Measurements from ENCODE around the gene BSN.

BSN gene

GRCh38 chr3:49519296-49519695 is 35.0 kb upstream of the BSN start:
- no peaks in the 10 kb centered on the region for H3K9me2 ChIP-seq (replicated peaks; ENCODE audit: insufficient read depth, low read length)
- no peak for TF ChIP-seq CTCF (IDR thresholded peaks at IDR 0.05; ENCODE audit: insufficient read depth, low read length, poor library complexity, severe bottlenecking)
- no peak for TF ChIP-seq EZH2phosphoT487 (conservative IDR thresholded peaks at IDR 0.05; ENCODE audit: low read length)
- no peak overlapping the region for H3K27ac ChIP-seq (ENCODE audit: low read depth, low read length)
- no peaks in the 10 kb centered on the region for H3K9me3 ChIP-seq (ENCODE audit: insufficient read depth, low read length)
- H3K4me3 ChIP-seq (ENCODE audit: insufficient read depth, low read length, poor library complexity, severe bottlenecking): no peak overlapping the region
- H3K79me2 ChIP-seq (ENCODE audit: insufficient read depth, low read length): no peaks in the 10 kb centered on the region
- H4K20me1 ChIP-seq (ENCODE audit: low read depth, low read length): no peaks in the 10 kb centered on the region
- H3K36me3 ChIP-seq (ENCODE audit: low read length): no peaks in the 10 kb centered on the region
- no peak overlapping the region for H3K9ac ChIP-seq (ENCODE audit: low read length)
- H2AFZ ChIP-seq (ENCODE audit: low read depth, low read length, severe bottlenecking): no peak overlapping the region
- no peaks in the 10 kb centered on the region for H3K27me3 ChIP-seq (ENCODE audit: low read length)
- H3F3A ChIP-seq (ENCODE audit: insufficient read depth): no peaks in the 10 kb centered on the region
- no peak overlapping the region for H3K4me2 ChIP-seq (ENCODE audit: low read depth, low read length, poor library complexity, severe bottlenecking)

GRCh38 chr3:49519916-49520385 is 34.3 kb upstream of the BSN start:
- no peaks in the 10 kb centered on the region for H3K9me3 ChIP-seq (ENCODE audit: insufficient read depth, low read length)
- H3K79me2 ChIP-seq (ENCODE audit: insufficient read depth, low read length): no peaks in the 10 kb centered on the region
- H3K9ac ChIP-seq (ENCODE audit: low read length): no peak overlapping the region
- H3K4me3 ChIP-seq (ENCODE audit: insufficient read depth, low read length, poor library complexity, severe bottlenecking): no peak overlapping the region
- no peak overlapping the region for H2AFZ ChIP-seq (ENCODE audit: low read depth, low read length, severe bottlenecking)
- no peak overlapping the region for H3K4me2 ChIP-seq (ENCODE audit: low read depth, low read length, poor library complexity, severe bottlenecking)
- H4K20me1 ChIP-seq (ENCODE audit: low read depth, low read length): no peaks in the 10 kb centered on the region
- H3F3A ChIP-seq (ENCODE audit: insufficient read depth): no peaks in the 10 kb centered on the region
- no peaks in the 10 kb centered on the region for H3K27me3 ChIP-seq (ENCODE audit: low read length)
- H3K9me2 ChIP-seq (replicated peaks; ENCODE audit: insufficient read depth, low read length): no peaks in the 10 kb centered on the region
- H3K36me3 ChIP-seq (ENCODE audit: low read length): no peaks in the 10 kb centered on the region
- TF ChIP-seq CTCF (IDR thresholded peaks at IDR 0.05; ENCODE audit: insufficient read depth, low read length, poor library complexity, severe bottlenecking) (no peak), EZH2phosphoT487 (conservative IDR thresholded peaks at IDR 0.05; ENCODE audit: low read length) (no peak)
- no peak overlapping the region for H3K27ac ChIP-seq (ENCODE audit: low read depth, low read length)

GRCh38 chr3:49523756-49524747 is 30.2 kb upstream of the BSN start:
- H3K9me2 ChIP-seq (replicated peaks; ENCODE audit: insufficient read depth, low read length): no peaks in the 10 kb centered on the region
- H4K20me1 ChIP-seq (ENCODE audit: low read depth, low read length): no peaks in the 10 kb centered on the region
- no peak overlapping the region for H3K27ac ChIP-seq (ENCODE audit: low read depth, low read length)
- no peaks in the 10 kb centered on the region for H3K9me3 ChIP-seq (ENCODE audit: insufficient read depth, low read length)
- no peaks in the 10 kb centered on the region for H3F3A ChIP-seq (ENCODE audit: insufficient read depth)
- H3K4me2 ChIP-seq (ENCODE audit: low read depth, low read length, poor library complexity, severe bottlenecking): no peak overlapping the region
- H3K36me3 ChIP-seq (ENCODE audit: low read length): no peaks in the 10 kb centered on the region
- H3K27me3 ChIP-seq (ENCODE audit: low read length): no peaks in the 10 kb centered on the region
- no peak overlapping the region for H3K4me3 ChIP-seq (ENCODE audit: insufficient read depth, low read length, poor library complexity, severe bottlenecking)
- TF ChIP-seq EZH2phosphoT487 (conservative IDR thresholded peaks at IDR 0.05; ENCODE audit: low read length) (no peak), CTCF (IDR thresholded peaks at IDR 0.05; ENCODE audit: insufficient read depth, low read length, poor library complexity, severe bottlenecking) (no peak)
- H2AFZ ChIP-seq (ENCODE audit: low read depth, low read length, severe bottlenecking): no peak overlapping the region
- no peak overlapping the region for H3K9ac ChIP-seq (ENCODE audit: low read length)
- H3K79me2 ChIP-seq (ENCODE audit: insufficient read depth, low read length): no peaks in the 10 kb centered on the region

Data from SU-DHL-6 (cell line).